GM23338 (cell line): ENCODE results near the gene RSRC1.

Experiments
- CTCF ChIP-seq, 2 experiments: fragments of 200-600 bp in 1 of 2; sonication (generic) in 1 of 2; conservative IDR thresholded peaks; 2 replicates each; pipeline versions ENCODE4 v1.5.1 to v1.6.1; 2016 to 2017; ENCODE audit warnings: antibody characterized with exemption in 2 of 2, low read depth in 2 of 2, mild to moderate bottlenecking in 2 of 2, moderate library complexity in 1 of 2
- EZH2 ChIP-seq: fragments of 200-600 bp; sonication (generic); IDR thresholded peaks from one replicate; pipeline ENCODE4 v1.8.0; 2017; ENCODE audit warnings: antibody characterized with exemption, mild to moderate bottlenecking, low read depth; ENCODE audit not compliant: unreplicated experiment
- EZH2phosphoT487 ChIP-seq: fragments of 200-600 bp; sonication (generic); IDR thresholded peaks from one replicate; pipeline ENCODE4 v1.8.1; 2018; ENCODE audit warnings: antibody characterized with exemption; ENCODE audit not compliant: unreplicated experiment
- JUNB ChIP-seq: IDR thresholded peaks from one replicate; pipeline ENCODE4 v1.6.1; 2016; ENCODE audit warnings: antibody characterized with exemption; ENCODE audit not compliant: unreplicated experiment
- POLR2AphosphoS5 ChIP-seq: IDR thresholded peaks from 2 replicates; pipeline ENCODE4 v1.6.1; 2016; ENCODE audit warnings: antibody characterized with exemption, low read depth
- ZNF114 ChIP-seq: fragments of 250-450 bp; sonication (Bioruptor Pico); IDR thresholded peaks from 2 replicates; pipeline ENCODE4 v1.5.0; 2020; ENCODE audit warnings: mild to moderate bottlenecking, moderate library complexity

GRCh38 chr3:158295771-158296170, 185.9 kb downstream of the RSRC1 start:
- TF ChIP-seq EZH2phosphoT487 (no peak), CTCF (conservative IDR thresholded peaks at IDR 0.05; ENCODE audit: low read depth in 2 of 2) (no peak), EZH2 (no peak), POLR2AphosphoS5 (no peak), JUNB (no peak), ZNF114 (CRISPR knock-in tag) (no peak)
